LNCAP (cell line): Measurements from ENCODE around the gene PFDN2.
A peak's percentile ranks its signal among the peaks of the same experiment; 100 is the strongest.

Experiments used
- TF ChIP-seq, protein P1 (sequence below): fragments of 450-650 bp; IDR thresholded peaks from 2 replicates; pipeline ENCODE4 v1.5.1; 2017; ENCODE audit warnings: mild to moderate bottlenecking

Gene PFDN2

DNA sequence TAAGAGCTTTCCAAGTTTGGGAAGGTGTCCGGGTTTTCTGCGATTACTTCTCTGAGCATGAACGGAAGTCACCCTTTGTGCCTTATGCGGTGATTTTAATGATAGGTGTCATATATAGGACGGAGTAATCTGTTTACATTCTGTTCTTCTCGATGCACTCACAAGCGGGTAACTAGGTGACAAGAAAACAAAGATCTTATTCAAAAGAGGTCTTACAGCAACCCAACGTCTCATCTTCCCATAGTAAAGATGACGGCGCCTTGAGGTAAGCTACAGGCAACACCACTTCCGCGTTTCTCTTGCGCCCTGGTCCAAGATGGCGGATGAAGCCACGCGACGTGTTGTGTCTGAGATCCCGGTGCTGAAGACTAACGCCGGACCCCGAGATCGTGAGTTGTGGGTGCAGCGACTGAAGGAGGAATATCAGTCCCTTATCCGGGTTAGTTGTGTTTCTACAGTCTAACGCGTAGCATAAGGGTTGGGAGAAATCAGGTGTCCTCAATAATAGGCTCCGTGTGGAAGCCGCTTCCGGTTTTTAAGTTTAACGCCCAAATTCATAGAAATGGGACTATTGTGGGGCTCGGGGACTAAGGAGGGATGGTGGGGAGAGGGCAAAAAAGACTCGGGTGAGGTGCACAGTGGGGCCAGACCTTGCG is 36.0 kb upstream of the PFDN2 start, which contains the start of gene UFC1:
TSS of gene UFC1 (plus strand) at position 297 of the 656 bp plus-strand sequence. CDS start at position 317, 20 bp downstream.
- TF ChIP-seq, protein P1, sequence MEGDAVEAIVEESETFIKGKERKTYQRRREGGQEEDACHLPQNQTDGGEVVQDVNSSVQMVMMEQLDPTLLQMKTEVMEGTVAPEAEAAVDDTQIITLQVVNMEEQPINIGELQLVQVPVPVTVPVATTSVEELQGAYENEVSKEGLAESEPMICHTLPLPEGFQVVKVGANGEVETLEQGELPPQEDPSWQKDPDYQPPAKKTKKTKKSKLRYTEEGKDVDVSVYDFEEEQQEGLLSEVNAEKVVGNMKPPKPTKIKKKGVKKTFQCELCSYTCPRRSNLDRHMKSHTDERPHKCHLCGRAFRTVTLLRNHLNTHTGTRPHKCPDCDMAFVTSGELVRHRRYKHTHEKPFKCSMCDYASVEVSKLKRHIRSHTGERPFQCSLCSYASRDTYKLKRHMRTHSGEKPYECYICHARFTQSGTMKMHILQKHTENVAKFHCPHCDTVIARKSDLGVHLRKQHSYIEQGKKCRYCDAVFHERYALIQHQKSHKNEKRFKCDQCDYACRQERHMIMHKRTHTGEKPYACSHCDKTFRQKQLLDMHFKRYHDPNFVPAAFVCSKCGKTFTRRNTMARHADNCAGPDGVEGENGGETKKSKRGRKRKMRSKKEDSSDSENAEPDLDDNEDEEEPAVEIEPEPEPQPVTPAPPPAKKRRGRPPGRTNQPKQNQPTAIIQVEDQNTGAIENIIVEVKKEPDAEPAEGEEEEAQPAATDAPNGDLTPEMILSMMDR, result no peak

DNA sequence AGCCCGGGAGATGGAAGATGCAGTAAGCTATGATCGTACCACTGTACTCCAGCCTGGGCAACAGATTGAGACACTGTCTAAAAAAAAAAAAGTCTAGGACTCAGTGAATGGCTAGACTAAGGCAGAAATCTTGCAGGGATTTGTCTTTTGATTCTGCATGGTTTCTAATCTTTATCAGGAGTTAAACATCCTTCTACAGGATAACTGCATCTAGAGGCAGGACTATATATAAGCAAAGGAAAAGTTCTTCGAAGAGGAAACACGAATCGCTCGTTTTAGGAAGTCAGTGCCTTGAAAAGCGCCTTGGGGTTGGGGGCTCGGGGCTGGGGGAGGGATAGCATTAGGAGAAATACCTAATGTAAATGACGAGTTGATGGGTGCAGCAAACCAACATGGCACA is 35.3 kb upstream of the PFDN2 start:
- TF ChIP-seq, protein P1, result no peak

DNA sequence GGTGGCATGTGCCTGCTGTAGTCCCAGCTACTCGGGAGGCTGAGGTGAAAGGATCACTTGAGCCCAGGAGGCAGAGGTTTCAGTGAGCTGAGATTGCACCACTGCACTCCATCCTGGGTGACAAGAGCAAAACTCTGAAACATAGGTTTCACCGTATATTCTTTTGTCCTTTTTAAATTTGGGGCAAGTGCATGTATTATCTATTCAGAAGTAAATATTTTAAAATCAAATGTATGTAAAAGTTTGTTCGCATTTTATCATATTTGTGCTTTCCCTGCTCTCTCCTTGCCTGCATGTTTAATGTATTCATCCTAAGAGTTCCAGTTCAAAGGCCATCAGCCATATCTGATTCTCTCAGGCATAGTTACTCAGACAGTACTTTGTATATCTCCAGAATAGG is 28.0 kb upstream of the PFDN2 start:
- TF ChIP-seq, protein P1, result no peak

DNA sequence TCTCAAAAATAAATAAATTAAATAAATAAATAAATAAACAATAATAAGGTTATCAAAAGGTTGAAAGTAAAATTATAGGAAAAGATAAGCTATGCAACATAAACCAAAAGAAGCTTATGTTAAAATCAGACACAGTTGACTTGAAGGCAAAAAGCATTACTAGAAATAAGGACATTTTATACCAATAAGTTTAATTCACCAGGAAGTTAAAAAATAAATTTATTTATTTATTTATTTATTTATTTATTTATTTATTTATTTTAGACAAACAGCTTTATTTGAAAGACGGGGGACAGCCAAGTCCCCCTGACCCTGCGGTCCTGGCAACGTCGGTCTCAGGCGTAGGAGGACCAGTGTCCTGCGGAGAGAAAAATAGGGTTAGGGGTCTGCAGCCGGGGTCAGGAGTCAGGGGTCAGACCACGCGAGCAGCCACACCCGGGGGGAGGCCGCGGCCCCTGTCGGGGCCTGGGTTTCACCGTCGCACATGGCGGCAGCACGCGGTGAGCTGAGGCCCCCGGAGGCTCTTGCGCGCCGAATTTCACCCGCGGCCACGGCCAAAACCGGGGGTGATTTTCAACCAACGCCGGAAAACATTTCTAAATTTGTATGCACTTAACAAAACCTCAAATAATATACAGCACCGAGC is 23.0 kb upstream of the PFDN2 start:
- TF ChIP-seq, protein P1, result no peak

DNA sequence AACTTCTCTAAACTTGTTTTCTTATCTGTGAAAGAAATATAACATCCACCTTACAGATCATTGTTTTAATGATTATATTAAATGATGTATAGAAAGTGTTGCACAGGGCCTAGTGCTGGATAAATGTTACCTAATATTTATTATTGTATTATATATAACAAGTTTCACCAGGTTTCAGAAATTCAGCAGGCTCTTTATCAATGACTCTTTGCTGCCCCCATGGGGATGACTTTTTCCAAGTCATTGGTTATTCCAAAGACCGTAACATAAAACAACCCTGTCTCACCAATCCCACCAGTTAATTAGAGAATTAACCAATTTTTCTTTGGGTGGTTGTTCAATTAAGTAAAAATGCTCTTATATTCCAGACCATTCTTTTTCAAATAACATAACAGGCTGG is 21.9 kb upstream of the PFDN2 start:
- TF ChIP-seq, protein P1, result peak; percentile 61

DNA sequence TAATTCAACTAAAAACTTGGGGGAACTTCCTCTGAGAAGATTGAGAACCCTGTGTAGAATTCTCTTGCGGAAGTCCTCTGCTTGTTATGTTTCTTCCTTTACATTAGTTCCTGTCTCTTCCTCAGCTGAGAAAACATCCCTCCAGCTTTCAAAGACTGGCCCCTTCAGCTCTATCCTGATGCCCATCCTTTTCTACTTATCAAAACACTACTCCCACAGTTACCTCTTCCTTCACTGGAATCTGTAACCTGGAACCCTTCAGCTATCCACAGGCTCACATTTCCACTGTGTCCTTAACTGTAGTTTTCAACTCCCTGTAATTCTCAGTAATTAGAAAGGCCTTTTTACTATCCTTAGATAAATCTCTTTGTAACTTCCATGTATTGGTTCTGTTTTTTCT is 20.6 kb upstream of the PFDN2 start:
- TF ChIP-seq, protein P1, result no peak

DNA sequence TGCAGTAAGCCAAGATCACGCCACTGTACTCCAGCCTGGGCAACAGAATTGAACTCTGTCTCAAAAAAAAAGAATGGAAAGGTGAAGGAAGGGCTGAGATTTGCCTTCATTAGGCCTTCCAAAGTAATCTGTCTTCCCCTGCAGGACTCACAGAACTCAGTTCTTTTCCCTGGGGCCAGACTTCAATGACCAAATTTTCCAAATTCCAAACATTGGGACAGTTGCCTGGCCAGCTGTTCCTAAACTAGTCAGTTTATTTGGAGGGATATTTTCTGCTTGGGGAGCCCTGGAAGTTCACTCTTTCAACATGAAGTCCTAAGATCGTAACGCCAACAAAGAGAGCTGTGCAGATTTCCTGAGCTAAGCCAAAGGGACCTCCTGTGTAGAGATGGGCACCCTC is 20.0 kb upstream of the PFDN2 start:
- TF ChIP-seq, protein P1, result no peak
